Kidney epithelial cell (primary cell): ENCODE results near the gene RASAL2. TPM values are rescaled to one million over a fixed set of nuclear protein-coding genes. Genes with fewer than 3 reads are reported as not detected.

Experiments used
- DNase-seq: peaks from one replicate; pipeline ENCODE4 v3.0.0-alpha.2; 2010; ENCODE audit warnings: low read depth
- H3K27me3 ChIP-seq: 2 replicates; pipeline ENCODE4 v1.6.0; 2011; ENCODE audit warnings: low read length; ENCODE audit not compliant: control insufficient read depth, insufficient read depth
- H3K36me3 ChIP-seq: 2 replicates; pipeline ENCODE4 v1.5.1; 2011; ENCODE audit warnings: low read length; ENCODE audit not compliant: control insufficient read depth, insufficient read depth
- H3K4me3 ChIP-seq: 2 replicates; pipeline ENCODE4 v1.5.1; 2011; ENCODE audit warnings: low read depth, mild to moderate bottlenecking, control low read depth, low read length
- total RNA-seq: library from RNA; depleted of rRNA; stranded (reverse); fragments of >200 nt; gene quantifications from 2 replicates; pipeline ENCODE4 v1.2.3, GENCODE V29; 2015
- TF ChIP-seq, protein P1 (sequence below): IDR thresholded peaks from 2 replicates; pipeline ENCODE4 v1.5.1; 2011; ENCODE audit warnings: mild to moderate bottlenecking, moderate library complexity, low read length, control low read depth, inconsistent platforms; ENCODE audit not compliant: insufficient read depth, poor library complexity, severe bottlenecking

Gene RASAL2
- total RNA-seq, 1 donor from 2014 or later: 18.3 TPM

GRCh38 chr1:178411756-178412399 lies 318.0 kb downstream of the RASAL2 start:
- Histone ChIP-seq H3K36me3 (no peaks in the 10 kb centered on the region), H3K4me3 (no peak overlapping the region), H3K27me3 (no peaks in the 10 kb centered on the region)
- no peak for DNase-seq
- TF ChIP-seq, protein P1, sequence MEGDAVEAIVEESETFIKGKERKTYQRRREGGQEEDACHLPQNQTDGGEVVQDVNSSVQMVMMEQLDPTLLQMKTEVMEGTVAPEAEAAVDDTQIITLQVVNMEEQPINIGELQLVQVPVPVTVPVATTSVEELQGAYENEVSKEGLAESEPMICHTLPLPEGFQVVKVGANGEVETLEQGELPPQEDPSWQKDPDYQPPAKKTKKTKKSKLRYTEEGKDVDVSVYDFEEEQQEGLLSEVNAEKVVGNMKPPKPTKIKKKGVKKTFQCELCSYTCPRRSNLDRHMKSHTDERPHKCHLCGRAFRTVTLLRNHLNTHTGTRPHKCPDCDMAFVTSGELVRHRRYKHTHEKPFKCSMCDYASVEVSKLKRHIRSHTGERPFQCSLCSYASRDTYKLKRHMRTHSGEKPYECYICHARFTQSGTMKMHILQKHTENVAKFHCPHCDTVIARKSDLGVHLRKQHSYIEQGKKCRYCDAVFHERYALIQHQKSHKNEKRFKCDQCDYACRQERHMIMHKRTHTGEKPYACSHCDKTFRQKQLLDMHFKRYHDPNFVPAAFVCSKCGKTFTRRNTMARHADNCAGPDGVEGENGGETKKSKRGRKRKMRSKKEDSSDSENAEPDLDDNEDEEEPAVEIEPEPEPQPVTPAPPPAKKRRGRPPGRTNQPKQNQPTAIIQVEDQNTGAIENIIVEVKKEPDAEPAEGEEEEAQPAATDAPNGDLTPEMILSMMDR: no peak

DNA sequence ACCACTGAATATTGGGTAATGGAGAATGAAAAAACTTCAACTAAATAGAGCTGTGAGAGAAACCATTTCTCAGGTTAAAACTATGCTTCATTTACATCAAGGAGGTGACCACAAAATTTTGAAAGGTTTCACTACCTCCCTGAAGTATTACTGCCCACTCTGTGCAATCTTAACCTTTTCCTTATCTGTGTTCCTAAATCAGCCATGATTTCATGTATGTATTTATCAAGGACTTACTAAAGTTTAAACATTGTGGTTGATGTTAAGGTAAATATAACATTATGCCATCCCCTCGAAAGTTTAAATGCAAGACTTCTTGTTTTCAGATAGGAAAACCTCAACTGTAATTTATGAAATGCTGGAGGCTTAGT lies 318.5 kb downstream of the RASAL2 start:
- no peak for DNase-seq
- H3K4me3 ChIP-seq: no peak overlapping the region
- H3K27me3 ChIP-seq: no peaks in the 10 kb centered on the region
- TF ChIP-seq, protein P1: no peak
- no peaks in the 10 kb centered on the region for H3K36me3 ChIP-seq

- Histone ChIP-seq H3K36me3 (no peaks in the 10 kb centered on the region), H3K27me3 (no peaks in the 10 kb centered on the region), H3K4me3 (no peak overlapping the region)
- TF ChIP-seq, protein P1: no peak
- peak; percentile 61 for DNase-seq
These were observed 324.0 kb downstream of the RASAL2 start for GRCh38 chr1:178417858-178418257.

DNA sequence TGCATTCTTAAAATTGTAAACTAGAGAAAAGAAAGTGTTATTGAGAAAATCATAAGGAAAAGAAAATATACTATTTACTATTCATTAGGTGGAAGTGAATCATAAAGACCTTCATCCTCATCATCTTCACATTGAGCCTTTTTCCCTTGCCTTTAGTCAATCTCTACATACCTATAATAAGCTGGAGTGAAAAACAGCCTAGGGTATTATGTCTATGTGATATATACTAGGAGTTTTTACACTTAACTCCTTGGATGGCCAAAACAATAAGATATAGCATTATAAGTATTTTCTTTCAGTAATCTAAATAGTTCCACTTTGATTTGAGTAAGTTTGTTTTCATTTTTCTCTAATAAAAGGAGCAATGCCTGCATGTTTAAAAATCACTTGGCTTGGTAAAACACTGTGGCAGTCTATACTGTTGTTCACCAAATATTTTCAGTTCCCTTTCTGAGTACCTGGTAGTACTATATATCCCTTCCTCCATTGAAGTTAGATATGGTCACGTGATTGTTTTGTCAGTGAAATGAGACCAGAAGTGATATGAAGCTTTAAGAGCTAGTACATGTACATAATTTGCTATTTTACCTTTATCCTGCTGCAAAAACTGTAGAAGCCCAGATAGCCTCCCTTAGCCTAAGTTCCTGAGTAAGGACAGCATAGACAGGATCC lies 324.5 kb downstream of the RASAL2 start:
- TF ChIP-seq, protein P1: no peak
- Histone ChIP-seq H3K27me3 (no peaks in the 10 kb centered on the region), H3K4me3 (no peak overlapping the region), H3K36me3 (no peaks in the 10 kb centered on the region)
- no peak for DNase-seq

DNA sequence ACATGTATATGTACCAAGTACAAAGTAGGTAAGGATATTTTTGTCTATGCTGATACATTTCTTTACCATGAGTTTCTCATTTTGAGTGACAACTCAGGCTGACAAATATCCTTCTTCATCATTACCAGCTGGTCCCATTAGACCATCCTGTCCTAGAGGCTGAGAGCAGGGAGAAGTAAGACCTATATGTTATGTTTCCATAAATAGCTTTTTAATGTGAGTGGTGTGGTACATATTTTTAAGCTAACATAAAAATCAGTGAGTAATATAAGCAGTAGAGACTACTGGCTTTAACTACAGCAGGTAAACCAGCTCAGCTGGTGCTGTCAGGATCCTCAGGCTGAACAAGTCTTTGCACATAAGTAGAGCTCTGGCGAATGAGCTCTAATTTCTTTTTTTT lies 340.5 kb downstream of the RASAL2 start:
- no peak for DNase-seq
- TF ChIP-seq, protein P1: no peak
- Histone ChIP-seq H3K36me3 (no peaks in the 10 kb centered on the region), H3K4me3 (no peak overlapping the region), H3K27me3 (no peaks in the 10 kb centered on the region)
